ENCODE results near the gene RHOJ. TPM values are rescaled to one million over a fixed set of nuclear protein-coding genes. Genes with fewer than 3 reads are reported as not detected.

The RHOJ gene
- total and polyA plus RNA-seq, 2 experiments from 2014 or later, result 0.17 TPM; not detected in 1

DNA sequence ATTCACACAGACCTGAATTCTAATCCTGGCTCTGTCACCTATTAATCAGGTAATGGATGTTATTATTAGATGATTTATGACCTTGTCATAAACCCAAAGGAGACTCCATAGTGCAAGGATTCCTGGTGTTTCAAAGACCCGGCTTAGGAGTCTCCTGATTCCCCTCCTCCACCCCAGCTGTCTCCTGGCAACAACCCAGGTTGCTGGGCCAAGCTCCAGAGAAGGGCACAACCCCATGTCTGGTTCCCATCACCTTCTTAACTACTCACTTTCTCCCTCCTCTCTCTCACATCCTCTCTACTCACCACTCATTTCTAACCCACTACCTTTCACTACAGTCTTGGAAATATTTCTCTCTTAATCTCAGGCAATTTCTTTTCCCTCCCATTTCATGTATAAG lies 41.6 kb downstream of the RHOJ start (continued):
- TF ChIP-seq, protein P1, sequence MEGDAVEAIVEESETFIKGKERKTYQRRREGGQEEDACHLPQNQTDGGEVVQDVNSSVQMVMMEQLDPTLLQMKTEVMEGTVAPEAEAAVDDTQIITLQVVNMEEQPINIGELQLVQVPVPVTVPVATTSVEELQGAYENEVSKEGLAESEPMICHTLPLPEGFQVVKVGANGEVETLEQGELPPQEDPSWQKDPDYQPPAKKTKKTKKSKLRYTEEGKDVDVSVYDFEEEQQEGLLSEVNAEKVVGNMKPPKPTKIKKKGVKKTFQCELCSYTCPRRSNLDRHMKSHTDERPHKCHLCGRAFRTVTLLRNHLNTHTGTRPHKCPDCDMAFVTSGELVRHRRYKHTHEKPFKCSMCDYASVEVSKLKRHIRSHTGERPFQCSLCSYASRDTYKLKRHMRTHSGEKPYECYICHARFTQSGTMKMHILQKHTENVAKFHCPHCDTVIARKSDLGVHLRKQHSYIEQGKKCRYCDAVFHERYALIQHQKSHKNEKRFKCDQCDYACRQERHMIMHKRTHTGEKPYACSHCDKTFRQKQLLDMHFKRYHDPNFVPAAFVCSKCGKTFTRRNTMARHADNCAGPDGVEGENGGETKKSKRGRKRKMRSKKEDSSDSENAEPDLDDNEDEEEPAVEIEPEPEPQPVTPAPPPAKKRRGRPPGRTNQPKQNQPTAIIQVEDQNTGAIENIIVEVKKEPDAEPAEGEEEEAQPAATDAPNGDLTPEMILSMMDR (conservative IDR thresholded peaks at IDR 0.05; ENCODE audit: low read depth in 2 of 2), result no peak
- no peak for TF ChIP-seq POLR2AphosphoS5 (IDR thresholded peaks at IDR 0.05; ENCODE audit: low read depth)
- TF ChIP-seq EZH2 (IDR thresholded peaks at IDR 0.05; ENCODE audit: low read depth, unreplicated experiment), result no peak
- TF ChIP-seq ZNF331 (CRISPR knock-in tag; IDR thresholded peaks at IDR 0.05; ENCODE audit: low read depth), result no peak
- no peak for TF ChIP-seq CREB1 (CRISPR knock-in tag; IDR thresholded peaks at IDR 0.05; ENCODE audit: low read depth)
- no peak for TF ChIP-seq NANOG (IDR thresholded peaks at IDR 0.05; ENCODE audit: borderline replicate concordance)
- TF ChIP-seq, protein P2, sequence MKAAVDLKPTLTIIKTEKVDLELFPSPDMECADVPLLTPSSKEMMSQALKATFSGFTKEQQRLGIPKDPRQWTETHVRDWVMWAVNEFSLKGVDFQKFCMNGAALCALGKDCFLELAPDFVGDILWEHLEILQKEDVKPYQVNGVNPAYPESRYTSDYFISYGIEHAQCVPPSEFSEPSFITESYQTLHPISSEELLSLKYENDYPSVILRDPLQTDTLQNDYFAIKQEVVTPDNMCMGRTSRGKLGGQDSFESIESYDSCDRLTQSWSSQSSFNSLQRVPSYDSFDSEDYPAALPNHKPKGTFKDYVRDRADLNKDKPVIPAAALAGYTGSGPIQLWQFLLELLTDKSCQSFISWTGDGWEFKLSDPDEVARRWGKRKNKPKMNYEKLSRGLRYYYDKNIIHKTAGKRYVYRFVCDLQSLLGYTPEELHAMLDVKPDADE (IDR thresholded peaks at IDR 0.05), result no peak

DNA sequence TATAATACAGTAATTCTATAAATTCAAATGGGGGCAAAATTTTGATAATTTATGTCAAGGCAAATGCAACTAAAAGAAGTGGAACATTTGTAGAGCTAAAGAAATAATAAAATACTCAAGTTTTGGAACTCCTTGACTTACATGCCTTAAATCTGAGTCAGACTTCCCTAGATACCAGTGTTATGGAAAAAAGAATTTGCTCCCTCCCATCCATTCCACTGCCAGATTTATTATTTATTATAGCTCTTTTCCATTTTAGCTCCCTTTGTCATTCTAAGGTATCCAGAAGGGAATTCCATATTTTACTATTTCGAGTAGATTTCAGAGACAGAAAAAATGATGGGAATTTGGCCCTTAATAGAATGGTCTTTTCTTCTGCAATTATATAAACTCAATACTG lies 44.0 kb downstream of the RHOJ start:
- Mint-ChIP-seq H3K9me3 (no peaks in the 10 kb centered on the region; the same call in 2 of the 3 replicates), H3K27ac (no peak overlapping the region), H3K4me1 (no peaks in the 10 kb centered on the region), H3K36me3 (ENCODE audit: low read depth) (no peaks in the 10 kb centered on the region), H3K27me3 (ENCODE audit: insufficient read depth, low read depth, poor library complexity) (peaks cover 2% of the 10 kb centered on the region), H3K4me3 (no peak overlapping the region)
- no peak overlapping the region for H3K4me3 ChIP-seq
- no peaks in the 10 kb centered on the region for H3K79me2 ChIP-seq (replicated peaks; ENCODE audit: insufficient read depth)
- H3K36me3 ChIP-seq (ENCODE audit: insufficient read depth), result no peaks in the 10 kb centered on the region
- H3K27me3 ChIP-seq (ENCODE audit: insufficient read depth), result no peaks in the 10 kb centered on the region
- no peak overlapping the region for H2AFZ ChIP-seq
- no peak for TF ChIP-seq STAT1 (IDR thresholded peaks at IDR 0.05; ENCODE audit: unreplicated experiment)
- TF ChIP-seq, protein P2 (IDR thresholded peaks at IDR 0.05), result no peak
- H3K9me2 ChIP-seq (ENCODE audit: insufficient read depth), result peaks cover 8% of the 10 kb centered on the region; the same call in 1 of the 2 replicates
- no peak for DNase-seq (ENCODE audit: low spot score)
- no peak overlapping the region for H3K4me2 ChIP-seq
- H3F3A ChIP-seq (replicated peaks; ENCODE audit: low read depth), result no peaks in the 10 kb centered on the region
- no peaks in the 10 kb centered on the region for H3K4me1 ChIP-seq (ENCODE audit: insufficient read depth)
- H4K20me1 ChIP-seq (replicated peaks; ENCODE audit: insufficient read depth), result no peaks in the 10 kb centered on the region
- no peak overlapping the region for H3K27ac ChIP-seq (ENCODE audit: low read depth)
- ATAC-seq, result no peak

DNA sequence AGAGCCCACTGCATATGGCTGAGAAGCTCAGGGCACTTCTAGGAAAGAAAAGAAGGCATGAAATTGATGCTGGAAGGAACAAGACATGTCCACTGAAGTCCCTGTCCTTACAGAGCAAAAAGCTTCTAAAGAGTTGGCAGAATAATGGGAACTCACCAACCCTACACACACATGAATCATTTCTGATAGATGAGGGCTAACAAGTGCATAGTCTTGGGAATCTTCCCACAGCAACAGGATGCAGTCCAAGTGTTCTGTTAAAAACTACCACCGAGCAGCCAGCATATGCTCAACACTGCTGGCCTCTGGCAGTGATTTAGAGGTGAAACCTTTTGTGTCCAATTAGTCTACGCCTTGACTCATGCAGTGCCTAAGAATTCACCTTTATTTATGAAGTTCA lies 44.8 kb downstream of the RHOJ start:
- H3K4me2 ChIP-seq, result no peak overlapping the region
- TF ChIP-seq CREB1 (CRISPR knock-in tag; IDR thresholded peaks at IDR 0.05; ENCODE audit: low read depth) (no peak), EZH2 (IDR thresholded peaks at IDR 0.05; ENCODE audit: low read depth, unreplicated experiment) (no peak), ZNF114 (CRISPR knock-in tag; IDR thresholded peaks at IDR 0.05) (no peak), POLR2AphosphoS5 (IDR thresholded peaks at IDR 0.05; ENCODE audit: low read depth) (no peak), NANOG (IDR thresholded peaks at IDR 0.05; ENCODE audit: borderline replicate concordance) (no peak)
- TF ChIP-seq, protein P1 (conservative IDR thresholded peaks at IDR 0.05; ENCODE audit: low read depth in 2 of 2), result no peak

More for the DNA sequence above, 44.8 kb downstream of the RHOJ start:
- no peaks in the 10 kb centered on the region for H3K4me1 Mint-ChIP-seq
- Histone ChIP-seq H2AFZ (no peak overlapping the region), H3K27ac (ENCODE audit: low read depth) (no peak overlapping the region), H3K36me3 (ENCODE audit: insufficient read depth) (no peaks in the 10 kb centered on the region), H3K9me2 (ENCODE audit: insufficient read depth) (peaks cover 8% of the 10 kb centered on the region; the same call in 1 of the 2 replicates), H3K79me2 (replicated peaks; ENCODE audit: insufficient read depth) (no peaks in the 10 kb centered on the region), H4K20me1 (replicated peaks; ENCODE audit: insufficient read depth) (no peaks in the 10 kb centered on the region), H3K4me3 (no peak overlapping the region), H3K27me3 (ENCODE audit: insufficient read depth) (no peaks in the 10 kb centered on the region), H3F3A (replicated peaks; ENCODE audit: low read depth) (no peaks in the 10 kb centered on the region), H3K4me1 (ENCODE audit: insufficient read depth) (no peaks in the 10 kb centered on the region)
- DNase-seq (ENCODE audit: low spot score), result no peak
- no peak overlapping the region for H3K27ac Mint-ChIP-seq
- no peak for ATAC-seq
- no peaks in the 10 kb centered on the region for H3K36me3 Mint-ChIP-seq (ENCODE audit: low read depth)
- peaks cover 2% of the 10 kb centered on the region for H3K27me3 Mint-ChIP-seq (ENCODE audit: insufficient read depth, low read depth, poor library complexity)
- H3K4me3 Mint-ChIP-seq, result no peak overlapping the region
- no peaks in the 10 kb centered on the region; the same call in 2 of the 3 replicates for H3K9me3 Mint-ChIP-seq
